GM12865 (cell line): ENCODE measurements around the gene FBP1.
"Not testable (repeated sequence)": the region's sequence is repeated elsewhere in the genome, so short reads cannot be mapped to it uniquely, and the experiment has no call there.

Source experiments
- DNase-seq: peaks from one replicate; pipeline ENCODE4 v3.0.0; 2010; ENCODE audit warnings: low read depth
- H3K4me3 ChIP-seq: 2 replicates; pipeline ENCODE4 v1.5.1; 2011; ENCODE audit warnings: mild to moderate bottlenecking, low read depth, low read length, control low read depth
- TF ChIP-seq, protein P1 (sequence below): IDR thresholded peaks from 2 replicates; pipeline ENCODE4 v1.5.1; 2011; ENCODE audit warnings: low read length, control low read depth, low read depth, inconsistent platforms; ENCODE audit not compliant: insufficient read depth; ENCODE audit errors: missing control alignments

The FBP1 gene

DNA sequence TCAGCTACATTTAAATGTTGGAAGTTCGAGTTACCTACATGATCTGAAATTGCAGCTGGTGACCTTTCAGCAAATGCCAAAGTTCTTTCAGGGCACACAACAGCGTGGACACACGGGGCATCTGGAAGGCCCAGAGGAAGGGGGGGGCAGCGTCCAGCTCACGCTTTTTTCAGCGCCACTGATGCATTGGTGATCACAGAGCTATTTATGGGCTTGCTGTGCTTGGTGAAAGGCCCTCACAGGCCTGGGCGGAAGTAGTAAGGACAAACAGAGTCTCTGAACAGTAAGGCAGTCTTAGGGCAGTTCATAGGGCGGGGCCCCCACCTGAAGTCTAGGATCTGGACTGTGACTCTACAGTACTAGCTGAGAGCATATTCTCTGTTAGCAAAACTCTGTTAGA, 39.1 kb downstream of the FBP1 start:
- no peak for DNase-seq
- H3K4me3 ChIP-seq = no peak overlapping the region

DNA sequence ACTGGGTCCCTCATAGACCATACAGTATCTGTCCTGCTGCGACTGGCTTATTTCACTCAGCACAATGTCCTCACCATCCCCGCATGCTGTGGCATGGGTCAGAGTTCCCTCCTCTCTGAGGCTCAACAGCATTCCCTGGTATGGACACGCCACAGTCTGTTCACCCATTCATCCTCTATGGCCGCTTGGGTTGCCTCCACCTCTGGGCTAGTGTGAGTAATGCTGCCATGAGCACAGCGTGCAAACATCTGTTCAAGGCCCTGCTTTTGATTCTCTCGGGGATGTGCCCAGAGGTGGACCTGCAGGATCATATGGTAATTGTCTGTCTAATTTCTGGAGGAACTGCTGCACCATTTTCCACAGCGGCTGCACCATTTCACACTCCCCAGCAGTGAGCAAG, 40.2 kb downstream of the FBP1 start:
- TF ChIP-seq, protein P1, sequence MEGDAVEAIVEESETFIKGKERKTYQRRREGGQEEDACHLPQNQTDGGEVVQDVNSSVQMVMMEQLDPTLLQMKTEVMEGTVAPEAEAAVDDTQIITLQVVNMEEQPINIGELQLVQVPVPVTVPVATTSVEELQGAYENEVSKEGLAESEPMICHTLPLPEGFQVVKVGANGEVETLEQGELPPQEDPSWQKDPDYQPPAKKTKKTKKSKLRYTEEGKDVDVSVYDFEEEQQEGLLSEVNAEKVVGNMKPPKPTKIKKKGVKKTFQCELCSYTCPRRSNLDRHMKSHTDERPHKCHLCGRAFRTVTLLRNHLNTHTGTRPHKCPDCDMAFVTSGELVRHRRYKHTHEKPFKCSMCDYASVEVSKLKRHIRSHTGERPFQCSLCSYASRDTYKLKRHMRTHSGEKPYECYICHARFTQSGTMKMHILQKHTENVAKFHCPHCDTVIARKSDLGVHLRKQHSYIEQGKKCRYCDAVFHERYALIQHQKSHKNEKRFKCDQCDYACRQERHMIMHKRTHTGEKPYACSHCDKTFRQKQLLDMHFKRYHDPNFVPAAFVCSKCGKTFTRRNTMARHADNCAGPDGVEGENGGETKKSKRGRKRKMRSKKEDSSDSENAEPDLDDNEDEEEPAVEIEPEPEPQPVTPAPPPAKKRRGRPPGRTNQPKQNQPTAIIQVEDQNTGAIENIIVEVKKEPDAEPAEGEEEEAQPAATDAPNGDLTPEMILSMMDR = no peak
- DNase-seq = no peak
- H3K4me3 ChIP-seq = no peak overlapping the region

More for the DNA sequence above, 39.1 kb downstream of the FBP1 start:
- TF ChIP-seq, protein P1 = no peak

DNA sequence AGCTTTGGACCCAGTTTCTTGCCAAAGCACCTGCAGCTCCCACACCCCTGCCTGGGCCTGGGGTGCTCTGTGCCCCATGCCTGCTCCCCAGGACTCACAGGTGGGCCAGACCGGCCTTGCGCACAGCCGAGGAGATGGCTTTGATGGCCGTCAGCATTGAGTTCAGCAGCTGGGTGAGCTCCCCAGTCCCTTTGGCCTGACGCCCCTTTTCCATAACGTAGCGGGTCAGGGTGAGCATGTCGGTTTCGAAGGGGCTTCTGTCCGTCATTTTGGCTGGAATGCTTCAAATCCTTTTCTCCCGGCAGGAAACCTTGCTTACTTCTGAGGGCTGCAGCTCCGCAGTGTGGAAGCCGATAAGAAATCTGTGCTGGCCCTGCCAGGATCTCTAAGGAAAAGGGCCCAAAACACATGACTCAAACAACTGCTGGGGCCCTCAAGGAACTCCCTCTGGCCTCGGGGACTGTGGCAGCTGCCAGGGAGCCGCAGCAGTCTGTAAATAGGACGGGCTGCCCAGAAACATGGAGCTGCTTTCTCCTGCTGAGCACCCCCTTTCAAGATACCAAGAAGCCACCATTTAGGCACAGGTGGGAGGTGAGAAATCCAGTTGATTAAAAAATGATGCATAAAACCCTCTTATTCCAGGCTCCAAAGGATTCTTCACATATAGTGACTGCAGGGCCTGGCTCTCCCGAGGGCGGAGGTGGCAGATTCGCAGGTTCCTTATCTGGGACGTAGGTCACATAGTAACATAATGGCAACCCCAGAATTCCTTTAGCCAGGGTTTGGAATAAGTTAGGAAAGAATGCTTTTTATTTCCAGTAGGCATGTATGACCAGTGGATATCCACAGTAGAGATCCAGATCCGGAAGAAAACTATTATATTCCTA, 45.6 kb downstream of the FBP1 start, which contains the start of gene FBP2:
FBP2 (minus strand) TSS at position 366 of the 887 bp plus-strand sequence; CDS start at position 268, 98 bp downstream.
- TF ChIP-seq, protein P1 = no peak
- H3K4me3 ChIP-seq = no peak within 1 kb of the TSS

DNA sequence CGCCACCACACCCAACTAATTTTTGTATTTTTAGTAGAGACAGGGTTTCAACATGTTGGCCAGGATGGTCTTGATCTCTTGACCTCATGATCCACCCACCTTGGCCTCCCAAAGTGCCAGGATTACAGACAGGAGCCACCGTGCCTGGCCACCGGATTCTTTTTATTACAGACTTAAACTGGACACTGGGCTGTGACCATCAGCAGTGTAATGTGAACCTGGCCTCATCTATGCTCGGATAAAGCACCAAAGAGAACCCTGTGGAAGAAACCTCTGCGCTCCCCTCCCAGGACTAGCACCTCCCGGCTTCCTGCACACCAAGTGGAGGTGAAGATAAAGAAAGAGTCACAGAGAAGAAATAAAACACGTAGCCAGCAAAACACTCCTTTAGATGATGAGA, 46.6 kb downstream of the FBP1 start:
- DNase-seq, H3K4me3 ChIP-seq: not testable (repeated sequence)

More for the DNA sequence above, 45.6 kb downstream of the FBP1 start, which contains the start of gene FBP2:
- no peak for DNase-seq

DNA sequence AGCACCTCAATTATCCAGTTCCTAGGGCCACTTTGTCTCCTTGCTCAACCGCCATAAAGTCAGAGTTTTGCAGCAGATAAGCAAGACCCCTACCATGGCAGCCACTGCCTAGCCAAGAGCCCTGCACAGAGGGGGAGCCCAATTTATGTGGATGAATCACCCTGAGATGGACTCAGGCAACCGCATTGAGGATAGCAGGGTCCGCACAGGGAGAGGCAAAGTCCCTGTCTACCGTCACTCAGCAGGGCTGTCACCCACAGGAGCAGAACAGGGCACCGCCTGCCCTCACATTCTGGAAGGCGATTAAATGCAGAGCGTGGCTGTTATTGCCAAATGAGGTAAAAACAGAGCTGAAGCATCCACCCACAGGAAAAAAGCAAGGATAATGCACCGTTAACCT, 47.4 kb downstream of the FBP1 start:
- DNase-seq = no peak
- TF ChIP-seq, protein P1 = no peak
- H3K4me3 ChIP-seq = no peak overlapping the region

DNA sequence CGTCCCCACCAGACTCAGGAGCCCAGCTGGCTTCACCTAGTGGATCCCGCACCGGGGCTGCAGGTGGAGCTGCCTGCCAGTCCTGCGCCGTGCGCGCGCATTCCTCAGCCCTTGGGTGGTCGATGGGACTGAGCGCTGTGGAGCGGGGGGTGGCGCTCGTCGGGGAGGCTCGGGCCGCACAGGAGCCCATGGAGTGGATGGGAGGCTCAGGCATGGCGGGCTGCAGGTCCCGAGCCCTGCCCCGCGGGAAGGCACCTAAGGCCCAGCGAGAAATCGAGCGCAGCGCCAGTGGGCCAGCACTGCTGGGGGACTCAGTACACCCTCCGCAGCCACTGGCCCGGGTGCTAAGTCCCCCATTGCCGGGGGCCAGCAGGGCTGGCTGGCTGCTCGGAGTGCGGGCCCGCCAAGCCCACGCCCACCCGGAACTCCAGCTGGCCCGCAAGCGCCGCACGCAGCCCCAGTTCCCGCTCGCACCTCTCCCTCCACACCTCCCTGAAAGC, 48.2 kb downstream of the FBP1 start:
- not testable (repeated sequence) for DNase-seq, H3K4me3 ChIP-seq

DNA sequence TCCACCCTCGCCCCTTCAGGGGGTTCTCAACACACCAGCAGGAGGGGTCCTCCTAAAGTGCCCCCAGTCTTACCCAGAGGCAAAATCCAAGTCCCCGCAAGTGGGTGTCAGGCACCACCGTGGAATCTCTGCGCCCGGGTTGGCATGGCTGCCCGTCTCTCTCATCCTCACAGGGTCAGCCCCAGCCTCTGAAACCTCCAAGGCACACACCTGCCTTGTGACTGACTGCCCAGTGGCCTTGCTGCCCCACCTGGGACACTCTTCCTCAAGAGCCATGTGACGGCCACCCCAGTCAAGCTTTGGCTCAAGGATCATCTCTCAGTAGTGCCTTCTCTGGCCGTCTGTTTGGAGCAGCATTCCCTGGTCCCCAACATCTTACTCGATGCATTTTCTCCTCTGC, 50.6 kb downstream of the FBP1 start:
- TF ChIP-seq, protein P1 = no peak
- no peak overlapping the region for H3K4me3 ChIP-seq
- DNase-seq = no peak

DNA sequence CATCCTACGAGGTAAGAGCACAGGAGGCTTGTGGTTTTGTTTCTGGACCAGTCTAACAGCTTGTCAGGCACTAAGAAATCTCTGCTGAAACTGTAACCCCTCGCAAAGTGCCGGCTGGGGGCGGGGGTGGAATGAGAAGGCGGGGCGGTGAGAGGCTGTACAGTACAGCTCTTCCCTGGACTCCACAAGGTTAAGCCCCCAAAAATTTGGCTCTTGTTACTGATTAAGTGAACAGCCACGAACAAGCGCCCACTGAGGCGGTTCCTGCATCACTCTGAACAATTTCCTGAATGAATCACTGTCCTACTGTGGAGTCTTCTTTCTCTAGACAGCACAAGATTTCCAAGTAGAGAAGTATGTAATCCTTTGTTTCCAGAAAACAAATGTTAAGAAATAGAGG, 52.5 kb downstream of the FBP1 start:
- no peak overlapping the region for H3K4me3 ChIP-seq
- DNase-seq = no peak
- TF ChIP-seq, protein P1 = no peak
